GM18870 (cell line): ENCODE results near the gene PHPT1.
"Not testable (repeated sequence)": the region's sequence is repeated elsewhere in the genome, so short reads cannot be mapped to it uniquely, and the experiment has no call there.

Experiments used
- ATAC-seq: cut with Tn5 transposase; IDR thresholded peaks from one replicate; pipeline ENCODE4 v1.9.1; 2021; ENCODE audit warnings: moderate library complexity; ENCODE audit not compliant: unreplicated experiment

The PHPT1 gene

DNA sequence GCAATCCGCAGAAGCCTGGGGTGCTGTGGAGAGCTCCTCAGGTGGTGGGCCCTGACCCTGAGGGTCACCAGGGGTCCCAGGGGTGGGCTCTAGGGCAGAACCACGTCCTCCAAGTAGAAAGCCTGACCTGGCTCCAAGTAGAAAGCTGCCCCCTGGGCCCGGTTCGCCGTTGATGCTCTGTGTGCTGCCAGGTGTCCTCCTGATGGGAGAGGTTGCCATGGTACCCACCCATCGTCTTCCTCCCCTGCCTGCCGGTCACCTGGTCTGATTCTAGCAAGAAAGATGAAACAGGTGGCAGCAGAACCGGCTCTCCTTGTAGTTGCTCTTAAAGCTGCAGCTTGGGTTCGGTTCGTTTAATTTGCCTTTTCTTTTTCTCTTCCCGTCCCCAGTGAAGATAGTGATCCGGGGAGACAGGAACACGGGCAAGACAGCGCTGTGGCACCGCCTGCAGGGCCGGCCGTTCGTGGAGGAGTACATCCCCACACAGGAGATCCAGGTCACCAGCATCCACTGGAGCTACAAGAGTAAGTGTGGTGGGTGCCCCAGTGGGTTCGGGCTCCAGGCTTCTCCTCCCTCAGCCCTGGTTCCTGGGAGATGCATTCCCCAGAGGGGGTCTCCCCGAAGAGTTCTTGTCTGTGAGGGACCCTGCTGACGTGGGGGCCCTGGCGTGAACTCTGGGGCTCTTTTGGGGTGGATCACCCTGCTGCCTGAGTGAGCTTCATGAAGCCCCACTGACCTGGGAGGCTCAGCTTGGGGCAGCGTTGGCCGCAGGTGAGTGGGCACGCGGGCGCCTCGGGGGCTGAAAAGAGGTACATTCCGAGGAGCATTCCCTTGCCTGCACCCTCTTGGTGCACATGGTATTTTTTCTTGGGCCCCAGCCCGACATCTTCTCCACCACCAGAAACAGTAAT lies 25.8 kb upstream of the PHPT1 start:
- ATAC-seq, result no peak

DNA sequence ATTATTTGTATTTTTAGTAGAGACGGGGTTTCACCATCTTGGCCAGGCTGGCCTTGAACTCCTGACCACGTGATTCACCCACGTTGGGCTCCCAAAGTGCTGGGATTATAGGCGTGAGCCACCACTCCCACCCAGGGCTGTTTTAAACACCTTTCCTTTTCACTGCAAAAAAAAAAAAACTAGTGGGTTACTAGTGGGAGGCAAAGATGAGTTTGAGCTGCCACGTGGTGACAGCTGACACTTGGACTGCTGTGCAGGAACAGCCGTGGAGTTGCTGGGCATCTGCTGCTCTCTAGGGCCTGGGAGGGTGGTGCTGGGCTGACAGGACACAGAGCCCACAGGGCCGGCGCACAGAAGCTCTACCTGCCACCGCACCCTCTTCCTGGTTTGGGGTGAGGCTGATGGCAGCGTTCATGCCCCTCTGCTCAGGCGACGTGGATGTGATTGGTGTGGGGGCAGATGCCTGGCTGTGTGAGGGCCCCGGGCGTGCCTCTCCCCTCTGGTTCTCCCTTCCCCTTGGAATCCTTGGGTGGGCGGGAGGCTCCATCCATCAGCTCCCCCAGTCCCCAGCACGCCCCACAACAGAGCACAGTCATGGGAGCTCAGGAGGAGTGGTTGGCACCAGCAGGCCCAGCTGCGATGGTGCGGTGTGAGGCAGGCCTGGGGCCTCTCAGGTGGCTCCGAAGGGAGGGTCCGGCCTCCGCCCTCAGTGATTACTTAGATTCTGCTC lies 24.5 kb upstream of the PHPT1 start:
- ATAC-seq, result no peak

DNA sequence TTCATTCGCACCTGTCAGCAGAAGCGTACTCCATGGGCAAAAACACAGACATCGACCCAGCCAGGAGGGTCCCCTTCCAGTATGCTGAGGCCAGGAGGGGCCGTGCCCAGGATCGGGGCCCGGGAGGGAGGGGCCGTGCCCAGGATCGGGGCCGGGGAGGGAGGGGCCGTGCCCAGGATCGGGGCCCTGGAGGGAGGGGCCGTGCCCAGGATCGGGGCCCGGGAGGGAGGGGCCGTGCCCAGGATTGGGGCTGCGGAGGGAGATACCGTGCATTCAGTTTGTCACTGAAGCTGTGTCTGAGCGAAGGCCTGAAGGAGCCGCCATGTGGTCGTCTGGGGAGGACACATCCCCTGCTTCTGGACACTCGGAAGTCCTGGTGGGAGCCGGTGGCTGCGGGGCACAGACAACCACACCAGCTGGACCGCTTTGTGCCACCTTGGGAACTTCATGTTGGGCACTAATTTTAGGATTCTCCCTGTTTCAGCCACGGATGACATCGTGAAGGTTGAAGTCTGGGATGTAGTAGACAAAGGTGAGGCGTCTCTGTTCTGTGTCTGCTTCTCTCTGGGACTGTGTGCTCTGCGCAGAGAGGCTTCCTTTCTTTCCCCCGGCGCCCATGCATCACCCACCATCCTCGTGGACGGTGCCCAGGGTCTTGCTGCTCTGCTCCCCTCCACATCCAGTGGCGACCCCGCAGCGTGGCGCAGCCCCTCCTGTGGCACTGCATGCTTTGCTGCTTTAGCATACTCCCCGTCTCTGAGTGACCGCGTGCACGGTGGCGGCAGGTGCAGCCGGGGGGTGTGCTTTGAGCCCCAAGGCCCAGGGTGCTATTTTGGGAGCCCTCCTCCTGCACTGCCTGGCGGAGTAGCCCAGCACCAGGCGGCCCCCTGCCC lies 23.7 kb upstream of the PHPT1 start:
- ATAC-seq, result no peak

DNA sequence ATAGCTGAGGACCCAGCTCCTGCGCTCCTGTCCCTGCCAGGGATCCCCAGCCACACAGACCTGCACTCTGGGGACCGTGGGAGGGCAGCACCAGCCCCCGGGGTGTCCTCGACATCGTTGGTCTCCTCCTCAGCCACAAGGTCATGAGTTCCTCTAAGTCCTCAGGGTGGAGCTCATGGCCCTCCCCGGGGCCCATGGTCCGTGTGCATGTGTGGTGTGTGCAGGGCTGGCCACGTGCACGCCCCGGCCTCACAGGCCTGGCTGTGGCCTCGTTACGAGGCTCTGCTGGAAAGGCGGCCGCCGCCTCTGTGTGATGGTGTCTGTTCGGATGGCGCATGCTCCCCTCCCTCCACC lies 23.0 kb upstream of the PHPT1 start:
- ATAC-seq, result no peak

DNA sequence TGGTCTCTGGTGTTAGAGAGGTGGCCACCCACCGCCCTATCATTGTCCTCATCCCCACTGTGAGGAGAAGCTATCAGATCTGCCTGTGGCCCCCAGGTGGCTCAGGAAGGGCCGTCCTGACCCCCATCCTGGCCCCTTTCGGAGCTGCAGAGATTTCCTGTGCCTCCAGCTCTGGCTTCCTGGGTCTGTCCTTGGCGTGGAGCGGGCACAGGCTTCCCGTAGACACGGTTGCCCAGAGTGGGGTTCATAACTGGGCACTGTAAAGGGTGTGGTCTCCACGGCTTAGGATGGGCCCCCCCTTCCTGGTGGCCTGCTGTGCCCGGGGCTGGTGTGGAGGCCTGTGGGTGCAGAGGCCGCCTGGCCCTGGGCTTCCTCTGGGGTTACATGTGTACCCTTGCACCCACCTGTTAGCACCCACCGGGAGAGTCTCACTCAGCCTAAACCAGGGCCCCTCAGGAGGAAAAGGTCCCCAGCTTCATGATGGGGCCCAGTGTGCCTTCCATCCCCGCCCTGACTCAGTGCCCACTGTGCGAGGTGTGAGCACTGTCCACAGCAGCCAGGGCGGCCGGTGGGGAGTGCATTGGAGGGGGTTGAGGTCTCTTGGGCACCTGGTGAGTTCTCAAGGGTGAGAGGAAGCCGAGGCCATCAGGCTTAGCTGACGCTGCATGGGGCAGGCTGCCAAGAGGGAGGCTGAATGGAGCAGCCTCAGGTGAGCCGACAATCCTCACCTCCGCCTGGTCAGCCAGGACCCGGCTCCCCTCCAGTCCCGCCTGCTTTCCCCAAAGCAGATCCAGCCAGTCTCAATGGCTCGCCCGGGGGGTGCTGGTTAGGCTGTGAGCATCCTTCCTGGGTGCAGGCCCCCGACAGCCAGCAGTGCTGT lies 22.3 kb upstream of the PHPT1 start:
- no peak for ATAC-seq

DNA sequence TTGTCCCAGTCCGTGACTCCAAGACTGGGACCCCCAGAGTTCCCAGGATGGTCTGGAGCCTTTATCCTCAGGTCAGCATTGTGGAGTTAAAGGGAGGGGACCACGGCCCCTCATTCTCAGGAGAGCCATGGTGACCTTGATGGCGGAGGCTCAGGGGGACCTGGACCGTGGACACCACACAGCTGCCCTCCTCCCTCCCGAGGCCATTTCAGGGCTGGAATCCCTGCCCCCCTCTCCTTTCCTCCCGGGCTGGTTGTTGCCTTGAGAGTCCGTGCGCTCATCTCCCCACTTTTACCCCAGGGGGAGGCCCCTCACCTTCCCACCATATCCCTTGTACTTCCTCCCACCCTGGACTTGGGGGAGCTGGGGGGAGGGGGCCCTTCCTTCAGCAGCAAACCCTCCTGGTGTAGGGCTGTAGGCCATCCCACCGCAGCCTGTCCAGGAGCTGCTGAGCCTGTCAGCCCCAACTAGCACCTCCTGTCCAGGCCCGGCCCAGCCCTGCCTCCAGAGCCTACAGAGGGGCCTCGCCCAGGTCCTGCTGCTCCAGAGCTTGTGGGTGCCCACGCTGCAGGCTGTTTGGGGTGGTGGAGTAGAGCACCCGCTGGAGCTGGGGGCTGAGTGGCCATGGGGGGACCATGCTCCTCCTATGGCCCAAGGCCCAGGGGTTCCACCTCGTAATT lies 21.3 kb upstream of the PHPT1 start:
- ATAC-seq, result no peak

DNA sequence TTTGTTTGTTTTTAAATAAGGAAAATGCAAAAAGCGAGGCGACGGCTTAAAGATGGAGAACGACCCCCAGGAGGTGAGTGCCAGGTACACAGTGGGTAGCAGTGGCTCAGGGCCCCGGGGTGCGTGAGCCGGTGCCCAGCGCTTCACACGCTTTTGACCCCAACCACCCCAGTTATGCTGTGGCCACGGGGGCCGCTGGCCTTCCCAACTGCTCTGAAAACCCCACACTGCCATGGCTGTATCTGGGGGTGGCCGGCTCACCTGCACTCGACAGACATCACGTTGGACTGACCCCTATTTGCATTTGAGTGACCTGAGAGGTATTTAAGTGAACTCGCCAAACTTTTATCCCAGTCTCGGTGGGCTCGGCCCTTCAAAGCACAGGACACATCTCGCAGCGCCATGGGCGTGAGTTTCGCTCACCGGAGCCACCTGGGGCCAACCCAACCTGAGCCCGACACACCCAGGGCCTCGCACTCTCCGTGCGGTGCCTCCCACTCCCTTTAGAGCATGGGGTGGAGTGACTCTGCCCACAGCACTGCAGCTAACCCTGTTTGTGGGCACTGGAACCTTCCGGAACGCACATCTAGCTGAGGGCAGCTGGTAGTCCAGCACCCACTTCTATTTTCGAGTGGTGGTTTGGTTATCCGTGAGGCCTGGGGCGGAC lies 20.6 kb upstream of the PHPT1 start:
- no peak for ATAC-seq

DNA sequence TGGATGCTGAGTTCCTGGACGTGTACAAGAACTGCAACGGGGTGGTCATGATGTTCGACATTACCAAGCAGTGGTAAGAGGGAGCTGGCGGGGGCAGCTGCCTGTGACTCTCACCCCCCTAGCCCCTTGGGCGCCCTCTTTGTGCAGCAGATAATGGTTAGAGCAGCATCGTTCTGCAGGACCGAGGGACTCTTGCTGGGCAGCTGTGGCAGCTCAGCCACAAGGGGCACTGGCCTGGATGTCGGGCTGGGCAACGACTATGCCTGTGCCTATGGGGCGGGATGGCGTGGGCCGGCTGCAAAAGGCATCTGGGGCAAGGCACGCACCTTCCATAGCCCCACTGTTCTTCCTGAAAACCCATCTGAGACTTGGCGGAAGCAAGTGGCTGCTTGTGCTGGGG lies 19.8 kb upstream of the PHPT1 start:
- no peak for ATAC-seq

DNA sequence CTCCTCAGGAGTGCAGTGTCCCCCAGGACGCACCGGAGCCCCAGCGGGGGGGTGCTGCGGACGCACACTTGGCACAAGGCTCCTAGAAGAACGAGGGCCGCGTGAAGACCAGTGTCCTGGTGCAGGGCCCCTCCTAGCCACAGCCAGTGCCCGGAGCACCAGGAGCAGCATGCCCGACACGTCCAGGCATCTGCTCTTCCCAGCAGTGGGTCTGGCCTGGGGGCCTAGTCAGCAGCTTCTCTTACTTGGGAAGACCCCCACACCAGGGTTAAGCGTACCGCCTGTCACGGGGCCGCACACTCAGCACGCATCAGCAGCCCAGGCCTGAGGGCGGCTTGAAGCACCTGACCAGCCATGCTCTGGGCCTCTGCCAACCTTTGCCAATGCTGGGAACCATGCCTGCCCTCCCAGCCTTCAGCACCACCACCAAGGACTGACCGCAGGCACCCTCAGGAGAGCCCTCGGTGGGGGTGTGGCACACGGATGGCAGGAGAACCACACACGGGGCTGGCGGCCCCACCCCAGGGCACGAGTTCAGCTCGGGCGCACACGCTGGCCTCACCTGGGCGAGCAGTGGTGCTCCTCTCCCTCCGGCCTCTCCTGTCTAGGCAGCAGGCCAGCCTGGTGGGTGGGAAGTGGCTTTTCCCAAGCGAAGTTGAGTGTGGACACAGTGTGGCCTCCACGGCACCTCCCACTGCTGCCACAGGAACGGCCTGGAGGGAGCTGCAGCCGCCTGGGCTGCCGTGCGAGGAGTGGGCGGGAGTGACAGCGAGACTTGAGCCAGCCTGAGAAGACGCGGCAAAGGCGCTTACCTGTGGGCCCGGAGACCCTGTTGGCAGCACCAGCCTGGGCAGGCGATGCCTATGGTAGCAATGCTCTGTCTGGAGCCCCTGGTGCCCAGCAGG lies 19.0 kb upstream of the PHPT1 start:
- ATAC-seq, result no peak

DNA sequence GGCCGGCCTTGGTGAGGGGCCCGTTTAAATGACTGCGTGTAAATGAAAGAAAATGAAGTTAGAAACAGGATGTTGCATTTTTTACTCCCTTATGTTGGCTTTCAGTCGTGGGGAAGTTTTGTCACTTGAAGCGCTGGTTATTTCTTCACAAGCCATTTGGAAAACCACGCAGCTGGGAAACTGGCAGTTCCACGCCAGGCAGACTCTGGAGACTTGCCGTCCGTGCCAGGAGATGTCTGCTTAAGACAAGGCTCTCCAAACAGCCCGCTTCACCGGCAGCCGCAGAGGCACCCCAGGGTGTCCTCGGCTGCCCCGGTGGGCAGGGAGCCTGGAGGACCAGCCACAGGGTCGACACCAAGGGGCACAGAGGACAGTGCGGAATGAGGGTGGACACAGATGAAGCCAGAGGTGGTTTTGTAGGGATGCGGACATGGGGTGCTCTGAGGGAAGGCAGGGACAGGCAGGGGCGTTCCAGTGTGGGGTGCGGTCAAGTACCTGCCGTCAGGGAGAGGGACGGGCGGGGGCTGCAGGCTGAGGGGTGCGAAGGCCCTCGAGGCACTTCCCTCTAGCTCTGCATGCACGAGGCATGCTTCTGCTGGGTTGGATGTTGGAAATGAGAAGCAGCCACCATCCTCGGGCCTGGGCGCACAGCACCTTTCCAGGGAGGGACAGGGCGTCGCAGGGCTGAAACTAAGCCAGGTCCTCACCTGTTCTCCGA lies 18.0 kb upstream of the PHPT1 start:
- no peak for ATAC-seq

DNA sequence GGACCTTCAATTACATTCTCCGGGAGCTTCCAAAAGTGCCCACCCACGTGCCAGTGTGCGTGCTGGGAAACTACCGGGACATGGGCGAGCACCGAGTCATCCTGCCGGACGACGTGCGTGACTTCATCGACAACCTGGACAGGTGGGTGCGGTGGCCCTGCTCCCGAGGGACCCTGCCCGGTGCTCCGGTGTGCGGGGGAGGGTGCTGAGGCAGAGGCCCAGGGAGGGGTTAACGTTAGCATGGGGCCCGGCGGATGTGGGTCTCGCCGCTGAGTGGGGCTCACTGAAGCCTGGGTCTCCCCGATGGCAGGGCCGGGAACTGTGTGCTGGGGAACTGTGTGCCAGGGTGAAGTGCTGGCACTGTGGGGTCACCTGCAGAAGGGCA lies 17.5 kb upstream of the PHPT1 start:
- ATAC-seq, result no peak

DNA sequence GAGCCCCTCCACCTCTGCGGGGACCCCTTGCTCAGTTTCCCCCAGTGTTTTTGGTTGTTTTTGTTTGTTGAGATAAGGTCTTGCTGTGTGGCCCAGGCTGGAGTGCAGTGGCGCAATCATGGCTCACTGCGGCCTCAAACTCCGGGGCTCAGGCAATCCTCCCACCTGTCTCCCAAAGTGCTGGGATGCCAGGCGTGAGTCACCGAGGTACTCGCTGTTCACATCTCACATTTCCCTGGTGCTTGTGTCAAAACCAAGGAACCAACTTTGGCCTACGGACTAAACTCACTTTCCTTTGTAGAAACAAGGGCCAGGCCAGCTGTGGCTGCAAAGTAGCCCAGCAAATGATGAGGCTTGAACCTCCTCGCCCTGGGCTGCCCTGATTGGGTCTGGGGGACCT lies 16.6 kb upstream of the PHPT1 start:
- ATAC-seq, result no peak

DNA sequence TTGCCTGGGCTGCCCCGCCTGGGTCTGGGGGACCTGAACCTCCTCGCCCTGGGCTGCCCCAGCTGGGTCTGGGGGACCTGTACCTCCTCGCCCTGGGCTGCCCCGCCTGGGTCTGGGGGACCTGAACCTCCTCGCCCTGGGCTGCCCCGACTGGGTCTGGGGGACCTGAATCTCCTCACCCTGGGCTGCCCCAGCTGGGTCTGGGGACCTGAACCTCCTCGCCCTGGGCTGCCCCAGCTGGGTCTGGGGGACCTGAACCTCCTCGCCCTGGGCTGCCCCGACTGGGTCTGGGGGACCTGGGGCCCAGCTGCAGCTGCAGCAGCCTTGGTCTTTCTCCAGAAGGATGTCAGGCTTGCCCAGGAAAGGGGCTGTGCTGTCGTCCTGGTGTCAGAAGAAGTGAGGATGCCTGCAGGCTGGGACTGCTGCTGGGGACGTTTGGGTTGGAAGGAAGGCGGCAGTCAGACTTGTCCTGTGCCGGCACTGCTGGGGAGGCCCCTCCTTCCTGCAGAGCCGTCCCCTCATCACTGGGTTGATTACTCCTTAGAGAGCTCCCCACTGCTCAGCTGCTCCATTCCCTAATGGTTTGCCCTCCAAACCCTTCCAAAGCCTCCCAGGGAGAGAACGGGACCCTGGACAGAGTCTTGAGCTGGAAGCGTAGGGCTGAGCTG lies 15.7 kb upstream of the PHPT1 start:
- not testable (repeated sequence) for ATAC-seq

DNA sequence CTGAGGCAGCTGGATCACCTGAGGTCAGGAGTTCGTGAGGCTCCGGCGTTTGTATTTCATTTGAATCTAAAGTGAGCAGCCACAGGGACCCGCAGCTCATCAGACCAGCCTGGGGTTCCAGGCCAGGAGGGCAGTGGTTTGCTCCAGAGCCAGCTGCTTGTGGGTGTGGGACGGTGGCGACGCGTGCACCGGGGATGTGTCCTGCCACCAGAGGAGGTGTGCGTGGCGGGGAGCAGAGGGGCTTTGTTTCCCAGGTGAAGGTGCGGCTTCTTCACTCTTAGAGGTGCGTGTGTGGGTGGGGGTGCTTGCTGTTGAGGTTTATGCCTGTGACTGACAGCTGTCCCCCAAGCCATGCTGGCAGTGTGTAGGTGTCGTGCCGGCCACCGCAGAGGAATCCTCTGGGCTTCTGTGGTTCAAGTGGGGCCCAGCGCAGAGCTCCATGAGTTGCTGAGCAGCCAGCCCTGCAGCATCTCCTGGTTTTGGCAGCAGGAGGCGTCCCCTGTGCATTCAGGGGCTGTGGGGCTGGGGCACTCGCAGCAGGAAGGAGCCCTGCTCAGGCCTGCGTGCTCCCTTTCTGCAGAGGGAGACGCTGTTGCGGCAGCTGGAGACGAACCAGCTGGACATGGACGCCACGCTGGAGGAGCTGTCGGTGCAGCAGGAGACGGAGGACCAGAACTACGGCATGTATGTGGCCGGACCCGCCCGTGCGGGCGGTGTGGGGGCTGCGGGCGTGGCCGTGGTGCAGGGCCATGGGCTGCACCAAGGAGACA lies 13.9 kb upstream of the PHPT1 start:
- ATAC-seq, result no peak

DNA sequence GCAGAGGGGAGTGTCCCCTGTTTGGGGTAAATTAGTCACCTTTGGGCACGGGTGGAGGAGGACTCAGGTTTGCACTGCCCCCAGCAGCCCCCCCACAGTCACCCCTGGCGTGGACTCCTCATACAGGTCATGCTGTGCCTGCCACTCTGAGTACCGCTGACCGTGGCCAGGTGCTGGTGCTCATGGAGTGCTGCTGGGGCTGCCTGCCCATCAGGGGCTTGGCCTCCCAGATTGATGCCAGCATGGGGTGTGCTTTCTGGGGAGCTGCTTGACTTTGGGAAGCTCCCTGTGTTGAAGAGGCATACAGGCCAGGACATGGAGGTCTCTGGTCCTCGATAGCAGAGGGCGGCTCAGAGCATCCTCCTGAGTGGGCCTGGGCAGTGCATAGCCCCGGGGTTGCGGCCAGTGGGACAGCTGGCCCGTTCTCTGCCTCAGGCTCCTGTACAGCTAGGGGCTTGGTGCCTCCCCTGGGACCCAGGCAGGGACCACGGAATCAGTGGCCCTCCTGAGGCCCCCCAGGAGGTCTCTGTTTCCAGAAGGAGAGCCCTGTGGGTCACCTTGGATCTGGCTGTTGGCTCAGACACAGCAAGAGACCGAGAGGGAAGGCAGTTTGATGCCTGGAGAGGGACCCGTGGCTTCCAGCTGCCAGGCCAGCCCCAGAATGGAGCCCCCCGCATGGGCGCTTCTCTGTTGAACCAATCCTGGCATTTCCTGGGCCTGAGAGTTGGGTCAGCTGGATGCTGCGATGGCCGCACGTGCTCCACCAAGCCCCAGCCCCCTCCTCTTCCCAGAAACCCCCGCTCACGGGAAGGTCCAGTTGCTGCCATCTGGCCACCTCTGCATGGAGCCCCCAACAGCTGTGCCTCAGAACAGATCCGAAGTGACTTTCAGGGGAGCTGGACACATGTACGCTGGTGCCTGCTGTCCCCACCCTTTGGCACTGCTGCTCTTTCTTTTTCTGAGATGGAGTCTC lies 13.0 kb upstream of the PHPT1 start:
- no peak for ATAC-seq
